ENCODE data around the gene HECTD4.

DNA sequence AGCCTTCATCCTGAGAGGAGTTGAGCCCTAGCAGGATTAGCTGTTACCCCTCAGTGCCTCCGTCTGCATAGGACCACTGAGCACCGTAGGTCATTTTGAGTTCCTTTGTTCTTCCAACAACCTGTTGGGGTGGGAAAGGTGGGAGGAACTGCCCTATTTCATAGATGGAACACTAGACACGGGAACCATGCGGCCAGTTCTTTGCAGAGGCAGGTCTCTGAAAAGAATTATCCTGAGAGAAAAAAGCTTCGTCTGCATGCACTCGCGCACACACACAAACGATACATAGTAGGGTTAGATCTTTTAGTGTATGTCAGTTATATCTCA is 228.4 kb downstream of the HECTD4 start:
- TF ChIP-seq BHLHE40 (IDR thresholded peaks at IDR 0.05; ENCODE audit: low read depth, low read length) (no peak), CTCF (conservative IDR thresholded peaks at IDR 0.05; ENCODE audit: low read depth, low read length) (no peak), CEBPB (IDR thresholded peaks at IDR 0.05; ENCODE audit: low read depth, low read length) (no peak), POLR2A (IDR thresholded peaks at IDR 0.05; ENCODE audit: low read depth, low read length) (no peak), SMC3 (IDR thresholded peaks at IDR 0.05; ENCODE audit: low read depth, low read length) (no peak), MXI1 (IDR thresholded peaks at IDR 0.05; ENCODE audit: borderline replicate concordance, low read depth, low read length) (no peak), RCOR1 (IDR thresholded peaks at IDR 0.05; ENCODE audit: insufficient replicate concordance, low read length) (no peak), RAD21 (IDR thresholded peaks at IDR 0.05; ENCODE audit: low read length) (no peak), FOS (IDR thresholded peaks at IDR 0.05; ENCODE audit: low read depth, low read length) (no peak), MAFK (IDR thresholded peaks at IDR 0.05; ENCODE audit: low read depth, low read length) (no peak), USF2 (IDR thresholded peaks at IDR 0.05; ENCODE audit: low read depth, low read length) (no peak), RFX5 (IDR thresholded peaks at IDR 0.05; ENCODE audit: low read depth, low read length) (no peak)
- TF ChIP-seq, protein P1, sequence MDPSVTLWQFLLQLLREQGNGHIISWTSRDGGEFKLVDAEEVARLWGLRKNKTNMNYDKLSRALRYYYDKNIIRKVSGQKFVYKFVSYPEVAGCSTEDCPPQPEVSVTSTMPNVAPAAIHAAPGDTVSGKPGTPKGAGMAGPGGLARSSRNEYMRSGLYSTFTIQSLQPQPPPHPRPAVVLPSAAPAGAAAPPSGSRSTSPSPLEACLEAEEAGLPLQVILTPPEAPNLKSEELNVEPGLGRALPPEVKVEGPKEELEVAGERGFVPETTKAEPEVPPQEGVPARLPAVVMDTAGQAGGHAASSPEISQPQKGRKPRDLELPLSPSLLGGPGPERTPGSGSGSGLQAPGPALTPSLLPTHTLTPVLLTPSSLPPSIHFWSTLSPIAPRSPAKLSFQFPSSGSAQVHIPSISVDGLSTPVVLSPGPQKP (IDR thresholded peaks at IDR 0.05; ENCODE audit: borderline replicate concordance, low read depth, low read length): no peak

All from IMR-90 (cell line).